Activated naive CD4-positive, alpha-beta T cell treated with anti-CD3 and anti-CD28 coated beads, Interleukin-2, amount 50 U/mL, for 16 hours (primary cell): ENCODE data around the gene C19orf47.
"Not testable (repeated sequence)": the region's sequence is repeated elsewhere in the genome, so short reads cannot be mapped to it uniquely, and the experiment has no call there.

ENCODE experiments used
- DNase-seq: peaks from one replicate; pipeline ENCODE4 v3.0.0-alpha.2; 2020

C19orf47 gene

DNA sequence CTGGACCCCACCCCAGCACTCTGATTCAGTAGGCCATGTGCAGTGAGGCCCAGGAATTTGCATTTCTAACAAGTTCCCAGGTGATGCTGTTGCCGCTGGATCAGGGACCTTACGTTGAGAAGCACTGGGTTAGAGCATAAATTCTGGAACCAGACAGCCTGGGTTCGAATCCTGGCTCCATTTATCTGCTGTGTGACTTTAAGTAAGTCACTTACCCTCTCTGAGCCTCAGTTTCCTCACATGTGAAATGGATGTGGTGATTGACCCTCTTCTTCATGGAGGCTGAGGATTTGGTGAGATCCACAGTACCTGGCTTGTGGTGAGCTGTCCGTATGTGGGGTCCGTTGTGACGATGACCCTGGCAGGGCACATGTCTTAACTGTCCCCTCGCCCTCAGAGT is 25.9 kb upstream of the C19orf47 start:
- no peak for DNase-seq

GRCh38 chr19:40371802-40372122 is 23.6 kb upstream of the C19orf47 start:
- DNase-seq, result no peak

- DNase-seq, result no peak
Measured at GRCh38 chr19:40370997-40371801, 23.0 kb upstream of the C19orf47 start.

- DNase-seq, result not testable (repeated sequence)
Measured at GRCh38 chr19:40370253-40370652, 22.1 kb upstream of the C19orf47 start.

DNA sequence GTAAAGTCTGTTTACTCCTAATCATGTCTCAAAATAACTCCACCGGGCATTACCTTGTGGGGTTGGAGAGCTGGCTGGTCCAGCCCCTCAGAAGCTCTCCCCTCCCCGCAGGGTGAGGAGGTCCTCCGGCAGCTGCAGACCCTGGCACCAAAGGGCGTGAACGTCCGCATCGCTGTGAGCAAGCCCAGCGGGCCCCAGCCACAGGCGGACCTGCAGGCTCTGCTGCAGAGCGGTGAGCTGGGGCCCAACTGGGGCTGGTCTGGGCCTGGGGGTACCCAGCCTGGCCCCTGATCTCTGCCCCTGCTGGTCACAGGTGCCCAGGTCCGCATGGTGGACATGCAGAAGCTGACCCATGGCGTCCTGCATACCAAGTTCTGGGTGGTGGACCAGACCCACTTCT is 21.6 kb upstream of the C19orf47 start:
- no peak for DNase-seq

GRCh38 chr19:40367577-40368434 is 19.6 kb upstream of the C19orf47 start:
- no peak for DNase-seq

- no peak for DNase-seq
Measured at GRCh38 chr19:40366697-40367561, 18.7 kb upstream of the C19orf47 start.

- peak; percentile 44 for DNase-seq
Measured at GRCh38 chr19:40365613-40366401, 17.6 kb upstream of the C19orf47 start.

- DNase-seq, result no peak
Measured at GRCh38 chr19:40365010-40365409, 16.8 kb upstream of the C19orf47 start.

- DNase-seq, result no peak
Measured at GRCh38 chr19:40363069-40363468, 14.9 kb upstream of the C19orf47 start.

- no peak for DNase-seq
Measured at GRCh38 chr19:40362160-40362559, 14.0 kb upstream of the C19orf47 start.

DNA sequence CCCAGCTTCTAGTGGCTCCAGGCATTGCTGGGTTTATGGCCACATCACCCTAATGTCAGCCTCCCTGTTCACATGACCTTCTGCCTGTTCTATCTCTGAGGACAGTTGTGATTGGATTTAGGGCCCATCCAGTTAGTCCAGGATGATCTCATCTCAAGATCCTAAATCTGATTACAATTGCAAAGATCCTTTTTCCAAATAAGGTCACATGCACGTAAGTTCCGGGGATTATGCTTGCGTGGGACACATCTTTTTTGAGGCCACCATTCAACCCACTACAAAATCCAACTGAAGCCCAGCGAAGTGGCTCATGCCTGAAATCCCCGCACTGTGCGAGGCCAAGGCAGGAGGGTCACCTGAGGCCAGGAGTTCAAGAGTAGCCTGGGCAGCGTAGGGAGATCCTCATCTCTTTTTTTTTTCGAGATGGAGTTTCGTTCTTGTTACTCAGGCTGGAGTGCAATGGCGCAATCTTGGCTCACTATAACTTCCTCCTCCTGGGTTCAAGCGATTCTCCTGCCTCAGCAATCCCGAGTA is 12.6 kb upstream of the C19orf47 start:
- no peak for DNase-seq

DNA sequence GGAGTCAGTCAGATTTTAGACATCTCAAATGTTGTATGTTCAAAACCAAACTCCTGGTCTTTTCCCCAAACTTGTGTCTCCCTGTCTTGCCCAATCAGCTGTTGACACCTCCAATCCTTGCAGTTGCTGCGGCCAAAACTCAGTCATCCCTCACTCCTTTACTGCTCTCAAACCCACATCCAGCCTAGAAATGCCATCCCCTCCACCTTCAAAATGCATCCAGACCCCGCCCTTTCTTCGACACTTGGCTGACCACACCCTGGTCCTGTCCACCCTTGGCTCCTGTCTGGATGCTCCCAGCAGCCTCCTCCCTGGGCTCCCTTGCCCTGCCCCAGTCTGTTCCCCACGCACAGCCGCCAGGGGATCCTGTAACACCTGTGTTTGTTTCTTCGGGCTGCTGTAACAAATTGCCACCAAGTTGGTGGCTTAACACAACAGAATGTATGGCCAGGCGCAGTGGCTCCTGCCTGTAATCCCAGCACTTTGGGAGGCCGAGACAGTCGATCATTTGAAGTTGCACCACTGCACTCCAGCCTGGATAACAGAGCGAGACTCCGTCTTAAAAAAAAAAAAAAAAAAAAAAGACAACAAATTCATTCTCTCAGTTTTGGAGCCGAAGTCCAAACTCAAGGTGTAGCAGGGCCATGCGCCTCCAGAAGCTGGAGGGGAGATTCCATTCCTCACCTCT is 12.0 kb upstream of the C19orf47 start:
- no peak for DNase-seq

- no peak for DNase-seq
Measured at GRCh38 chr19:40358773-40359172, 10.6 kb upstream of the C19orf47 start.

DNA sequence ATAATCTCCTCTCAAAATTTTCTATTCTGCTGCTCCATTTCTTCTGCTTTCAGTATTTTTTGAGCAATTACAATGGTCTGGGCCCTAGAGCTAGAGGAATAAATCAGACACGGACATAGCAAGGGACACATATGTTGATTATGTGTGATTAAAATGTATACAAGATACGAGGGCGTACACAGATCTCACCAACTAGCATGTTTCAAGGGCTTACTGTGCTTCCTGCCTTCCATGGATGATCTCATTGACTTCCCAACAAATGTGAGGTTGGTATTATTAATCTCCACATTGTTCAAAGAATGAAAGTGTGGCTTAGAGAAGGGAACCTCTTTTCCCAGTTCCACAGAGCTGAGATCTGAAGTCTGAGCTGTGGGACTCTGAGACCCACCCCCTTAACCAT is 9.4 kb upstream of the C19orf47 start:
- no peak for DNase-seq

GRCh38 chr19:40356681-40357595 is 8.7 kb upstream of the C19orf47 start:
- DNase-seq, result no peak

- DNase-seq, result no peak
Measured at GRCh38 chr19:40355975-40356680, 7.9 kb upstream of the C19orf47 start.

GRCh38 chr19:40348961-40349507 is 837 bp upstream of the C19orf47 start:
- DNase-seq, result no peak

GRCh38 chr19:40344422-40344821 is 3.8 kb downstream of the C19orf47 start:
- DNase-seq, result no peak
